ENCODE data around the gene C11orf98. TPM values are rescaled to one million over a fixed set of nuclear protein-coding genes. Genes with fewer than 3 reads are reported as not detected.

C11orf98 gene
- total and polyA plus RNA-seq, 2 donors (not counting 3 experiments of a cell fraction or from before 2014, with no cell fraction given), result 39.5 to 61.0 TPM

GRCh38 chr11:62708392-62708791 is 43.4 kb upstream of the C11orf98 start:
- Histone ChIP-seq H3K4me2 (ENCODE audit: insufficient read depth, low read length) (peak overlapping the region; percentile 85), H3K27ac (ENCODE audit: insufficient read depth, low read depth, low read length) (no peak overlapping the region), H4K20me1 (replicated peaks; ENCODE audit: control insufficient read depth, extremely low read depth, insufficient read depth, low read length) (no peaks in the 10 kb centered on the region), H3K9me3 (replicated peaks; ENCODE audit: control insufficient read depth, insufficient read depth, low read length) (no peaks in the 10 kb centered on the region), H3K36me3 (ENCODE audit: control insufficient read depth in 2 of 2, extremely low read depth in 1 of 2, insufficient read depth in 2 of 2, low read length in 2 of 2) (peaks cover 4 to 13% of the 10 kb centered on the region in 2 experiments), H2AFZ (ENCODE audit: low read depth, low read length) (no peak overlapping the region), H3K79me2 (ENCODE audit: control insufficient read depth, insufficient read depth, low read length) (no peaks in the 10 kb centered on the region), H3K27me3 (ENCODE audit: control insufficient read depth in 2 of 2, insufficient read depth in 2 of 2, low read length in 2 of 2) (no peaks in the 10 kb centered on the region), H3K4me3 (replicated peaks in 1 of 3; ENCODE audit: insufficient read depth in 1 of 3, low read depth in 1 of 3, low read length in 3 of 3) (no peak overlapping the region), H3K9ac (replicated peaks; ENCODE audit: extremely low read depth, insufficient read depth, low read length) (no peak overlapping the region), H3K4me1 (ENCODE audit: control insufficient read depth, extremely low read depth, insufficient read depth, low read length) (peaks cover 25% of the 10 kb centered on the region), H3K9me1 (replicated peaks; ENCODE audit: control insufficient read depth, extremely low read depth, insufficient read depth, low read length) (no peaks in the 10 kb centered on the region)
- BruUV-seq (replicated peaks), result no TSS peak
- POLR2A ChIA-PET, result interaction anchor here (1.4 to 2.8 kb wide), 2 partner anchors 19 to 43 kb away, joined by 5 to 8 read pairs; partner anchors contain the start of genes C11orf98, CSKMT and HNRNPUL2
- FAIRE-seq (no peak), DNase-seq (ENCODE audit: low read depth, low spot score) (no peak)
- intact Hi-C loops (cut with micrococcal nuclease), result loop anchor here (5.0 kb wide), 2 partner anchors 41 to 56 kb away; partner anchors contain the start of genes C11orf98, CSKMT and INTS5
- no peak for TF ChIP-seq CTCF (IDR thresholded peaks at IDR 0.05; ENCODE audit: extremely low read depth in 1 of 2, insufficient read depth in 1 of 2, low read depth in 1 of 2, low read length in 2 of 2)
- TF ChIP-seq POLR2AphosphoS5 (IDR thresholded peaks at IDR 0.05; ENCODE audit: insufficient read depth, low read depth, low read length), result no peak
- TF ChIP-seq EZH2 (IDR thresholded peaks at IDR 0.05; ENCODE audit: borderline replicate concordance, low read depth, low read length, severe bottlenecking), result no peak
- no peak for TF ChIP-seq MAX (IDR thresholded peaks at IDR 0.05; ENCODE audit: insufficient read depth, insufficient read length)
- no peak for TF ChIP-seq MYC (IDR thresholded peaks at IDR 0.05; ENCODE audit: low read depth, low read length)
- TF ChIP-seq FOS (IDR thresholded peaks at IDR 0.05; ENCODE audit: borderline replicate concordance, insufficient read depth, low read length), result no peak
- CTCF ChIA-PET, result interaction anchor here (1.1 to 1.4 kb wide), 2 partner anchors 28 to 43 kb away, joined by 3 to 6 read pairs; partner anchors contain the start of genes C11orf98 and CSKMT
- dilution Hi-C loops (cut with MboI; ENCODE audit: extremely low pct_ligation_motif_present, low sequenced_read_pairs), result no loop called here

Data from endothelial cell of umbilical vein (primary cell).